HG03045 (cell line): ENCODE data around the gene KCNIP1.

Experiments
- ATAC-seq: cut with Tn5 transposase; IDR thresholded peaks from one replicate; pipeline ENCODE4 v1.9.1; 2021; ENCODE audit warnings: mild to moderate bottlenecking, moderate library complexity; ENCODE audit not compliant: unreplicated experiment

Gene KCNIP1

GRCh38 chr5:170482511-170482910 is 21.3 kb upstream of the KCNIP1 start:
- ATAC-seq = no peak

- ATAC-seq = no peak
Observed at GRCh38 chr5:170483701-170484458, 19.9 kb upstream of the KCNIP1 start.

GRCh38 chr5:170484459-170484831 is 19.4 kb upstream of the KCNIP1 start:
- no peak for ATAC-seq

- ATAC-seq = no peak
Observed at GRCh38 chr5:170484847-170485615, 18.8 kb upstream of the KCNIP1 start.

- no peak for ATAC-seq
Observed at GRCh38 chr5:170485616-170485911, 18.3 kb upstream of the KCNIP1 start.

- no peak for ATAC-seq
Observed at GRCh38 chr5:170486371-170486770, 17.4 kb upstream of the KCNIP1 start.

GRCh38 chr5:170488570-170488969 is 15.2 kb upstream of the KCNIP1 start:
- no peak for ATAC-seq

- no peak for ATAC-seq
Observed at GRCh38 chr5:170489199-170489598, 14.6 kb upstream of the KCNIP1 start.

GRCh38 chr5:170490381-170490780 is 13.4 kb upstream of the KCNIP1 start:
- ATAC-seq = no peak

- ATAC-seq = no peak
Observed at GRCh38 chr5:170491479-170491878, 12.3 kb upstream of the KCNIP1 start.

GRCh38 chr5:170493028-170493820 is 10.6 kb upstream of the KCNIP1 start:
- no peak for ATAC-seq

GRCh38 chr5:170494041-170494440 is 9.8 kb upstream of the KCNIP1 start:
- ATAC-seq = no peak

- no peak for ATAC-seq
Observed at GRCh38 chr5:170495825-170496661, 7.8 kb upstream of the KCNIP1 start.

GRCh38 chr5:170496662-170497028 is 7.2 kb upstream of the KCNIP1 start:
- ATAC-seq = no peak

- ATAC-seq = no peak
Observed at GRCh38 chr5:170497311-170498038, 6.3 kb upstream of the KCNIP1 start.

GRCh38 chr5:170498811-170499351 is 4.9 kb upstream of the KCNIP1 start:
- no peak for ATAC-seq

GRCh38 chr5:170499621-170500020 is 4.2 kb upstream of the KCNIP1 start:
- ATAC-seq = no peak

GRCh38 chr5:170501361-170501760 is 2.5 kb upstream of the KCNIP1 start:
- ATAC-seq = no peak

GRCh38 chr5:170501931-170502330 is 1.9 kb upstream of the KCNIP1 start:
- ATAC-seq = no peak
